ENCODE results near the gene CPN2. TPM values are rescaled to one million over a fixed set of nuclear protein-coding genes. Genes with fewer than 3 reads are reported as not detected.

CPN2 gene
- total and polyA plus RNA-seq, 3 donors from 2014 or later: 0.36 to 1.4 (median 1.1) TPM

DNA sequence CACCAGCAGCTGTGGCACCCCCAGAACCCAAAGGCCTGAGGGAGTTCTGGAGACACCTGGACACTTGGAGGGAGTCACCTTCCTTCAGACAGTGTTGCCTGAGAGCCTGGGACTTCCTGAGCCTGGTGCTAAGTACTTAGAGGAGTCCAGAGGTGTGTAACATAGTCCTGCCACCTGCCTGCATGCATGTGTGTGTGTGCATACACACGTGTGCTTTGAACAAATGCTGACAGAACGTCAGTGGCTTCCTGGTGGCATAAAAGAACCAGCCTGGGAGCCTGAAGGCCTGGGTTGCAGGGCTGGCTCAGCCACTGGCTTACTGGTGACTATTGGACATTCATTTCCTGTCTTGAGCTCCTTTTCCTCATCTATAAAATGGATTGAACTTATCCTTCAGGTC is 3.2 kb upstream of the CPN2 start:
- TF ChIP-seq, protein P1, sequence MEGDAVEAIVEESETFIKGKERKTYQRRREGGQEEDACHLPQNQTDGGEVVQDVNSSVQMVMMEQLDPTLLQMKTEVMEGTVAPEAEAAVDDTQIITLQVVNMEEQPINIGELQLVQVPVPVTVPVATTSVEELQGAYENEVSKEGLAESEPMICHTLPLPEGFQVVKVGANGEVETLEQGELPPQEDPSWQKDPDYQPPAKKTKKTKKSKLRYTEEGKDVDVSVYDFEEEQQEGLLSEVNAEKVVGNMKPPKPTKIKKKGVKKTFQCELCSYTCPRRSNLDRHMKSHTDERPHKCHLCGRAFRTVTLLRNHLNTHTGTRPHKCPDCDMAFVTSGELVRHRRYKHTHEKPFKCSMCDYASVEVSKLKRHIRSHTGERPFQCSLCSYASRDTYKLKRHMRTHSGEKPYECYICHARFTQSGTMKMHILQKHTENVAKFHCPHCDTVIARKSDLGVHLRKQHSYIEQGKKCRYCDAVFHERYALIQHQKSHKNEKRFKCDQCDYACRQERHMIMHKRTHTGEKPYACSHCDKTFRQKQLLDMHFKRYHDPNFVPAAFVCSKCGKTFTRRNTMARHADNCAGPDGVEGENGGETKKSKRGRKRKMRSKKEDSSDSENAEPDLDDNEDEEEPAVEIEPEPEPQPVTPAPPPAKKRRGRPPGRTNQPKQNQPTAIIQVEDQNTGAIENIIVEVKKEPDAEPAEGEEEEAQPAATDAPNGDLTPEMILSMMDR (IDR thresholded peaks at IDR 0.05): no peak
- TF ChIP-seq POLR2A (IDR thresholded peaks at IDR 0.05): no peak
- Histone ChIP-seq H3K36me3 (ENCODE audit: low read depth, missing control alignments) (no peaks in the 10 kb centered on the region), H3K9me3 (no peaks in the 10 kb centered on the region), H3K27ac (no peak overlapping the region), H3K4me3 (no peak overlapping the region), H3K4me1 (peaks cover 10% of the 10 kb centered on the region), H3K27me3 (no peaks in the 10 kb centered on the region)
- no peak for DNase-seq
- intact Hi-C loops (cut with DNase I; ENCODE audit: low total_unique reads): no loop called here
- 63 to 82% methylated on average over 2 of the region's 2 CpGs for WGBS, 2 donors

DNA sequence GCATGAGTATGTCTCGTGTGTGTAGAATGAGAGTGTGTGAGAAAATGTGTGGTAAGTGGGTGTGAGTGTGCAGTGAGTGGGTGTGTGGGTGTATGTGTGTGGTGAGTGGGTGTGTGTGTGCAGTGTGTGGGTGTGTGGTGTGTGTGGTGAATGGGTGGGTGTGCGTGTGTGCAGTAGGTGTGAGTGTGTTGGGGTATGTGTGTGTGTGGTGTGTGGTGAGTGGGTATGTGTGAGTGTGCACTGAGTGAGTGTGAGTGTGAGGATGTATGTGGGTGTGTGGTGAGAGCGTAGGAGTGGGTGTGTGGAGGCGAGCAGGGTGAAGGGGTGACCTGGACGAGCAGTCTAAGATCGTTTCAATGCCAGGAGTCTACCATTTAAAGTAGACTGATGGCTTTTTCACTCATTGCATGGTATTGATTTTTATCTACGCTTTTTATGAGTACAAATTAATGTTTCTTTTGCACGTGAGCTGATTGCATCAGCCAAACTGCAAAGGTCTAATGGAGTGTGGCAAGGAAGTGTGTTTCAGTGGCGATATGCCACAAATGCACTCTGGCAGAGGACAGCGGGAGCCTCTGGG is 1.6 kb upstream of the CPN2 start:
- Histone ChIP-seq H3K27ac (no peak overlapping the region), H3K27me3 (no peaks in the 10 kb centered on the region), H3K4me1 (peaks cover 10% of the 10 kb centered on the region), H3K9me3 (no peaks in the 10 kb centered on the region), H3K4me3 (no peak overlapping the region), H3K36me3 (ENCODE audit: low read depth, missing control alignments) (no peaks in the 10 kb centered on the region)
- intact Hi-C loops (cut with DNase I; ENCODE audit: low total_unique reads): no loop called here
- TF ChIP-seq, protein P1 (IDR thresholded peaks at IDR 0.05): no peak
- TF ChIP-seq POLR2A (IDR thresholded peaks at IDR 0.05): no peak
- 70 to 73% methylated on average over 10 of the region's 10 CpGs for WGBS, 2 donors
- DNase-seq: no peak

DNA sequence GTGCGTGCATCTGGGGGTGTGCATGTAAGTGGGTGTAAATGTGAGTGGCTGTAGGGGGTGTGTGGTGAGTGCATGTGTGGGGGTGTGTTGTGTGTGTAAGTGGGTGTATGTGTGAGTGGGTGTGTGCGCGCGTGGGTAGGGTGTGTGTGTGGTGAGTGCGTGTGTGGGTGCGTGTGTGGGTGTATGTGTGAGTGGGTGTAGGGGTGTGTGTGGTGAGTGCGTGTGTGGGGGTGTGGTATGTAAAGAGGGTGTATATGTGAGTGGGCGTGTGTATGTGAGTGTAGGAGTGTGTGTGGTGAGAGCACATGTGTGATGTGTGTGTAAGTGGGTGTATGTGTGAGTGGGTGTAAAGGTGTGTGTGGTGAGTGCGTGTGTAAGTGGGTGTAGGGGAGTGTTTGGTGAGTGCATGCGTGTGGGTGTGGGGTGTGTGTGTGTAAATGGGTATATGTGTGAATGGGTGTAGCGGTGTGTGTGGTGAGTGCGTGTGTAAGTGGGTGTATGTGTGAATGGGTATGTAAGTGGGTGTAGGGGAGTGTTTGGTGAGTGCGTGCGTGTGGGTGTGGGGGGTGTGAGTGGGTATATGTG is 916 bp upstream of the CPN2 start:
- Histone ChIP-seq H3K4me3 (no peak overlapping the region), H3K36me3 (ENCODE audit: low read depth, missing control alignments) (no peaks in the 10 kb centered on the region), H3K27me3 (no peaks in the 10 kb centered on the region), H3K27ac (no peak overlapping the region), H3K9me3 (no peaks in the 10 kb centered on the region), H3K4me1 (peaks cover 10% of the 10 kb centered on the region)
- 75 to 77% methylated on average over 14 of the region's 14 CpGs for WGBS, 2 donors
- intact Hi-C loops (cut with DNase I; ENCODE audit: low total_unique reads): no loop called here
- DNase-seq: no peak
- TF ChIP-seq, protein P1 (IDR thresholded peaks at IDR 0.05): no peak
- TF ChIP-seq POLR2A (IDR thresholded peaks at IDR 0.05): no peak

DNA sequence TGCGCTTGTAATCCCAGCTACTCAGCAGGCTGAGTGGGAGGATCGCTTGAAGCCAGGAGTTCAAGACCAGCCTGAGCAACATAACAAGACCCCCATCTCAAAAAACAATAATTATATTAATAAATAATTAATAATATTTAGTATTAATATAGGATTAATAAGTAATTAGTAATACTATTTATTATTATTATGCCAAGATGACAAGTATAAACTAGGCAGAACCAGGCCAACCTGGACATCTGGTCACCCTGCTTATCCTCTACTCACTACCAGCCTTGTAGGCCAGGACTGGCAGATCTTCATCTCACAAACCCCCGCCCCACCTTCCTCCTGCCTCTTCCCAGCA is 429 bp downstream of the CPN2 start:
- intact Hi-C loops (cut with DNase I; ENCODE audit: low total_unique reads): no loop called here
- Histone ChIP-seq H3K9me3 (no peaks in the 10 kb centered on the region), H3K4me1 (peaks cover 4% of the 10 kb centered on the region), H3K27me3 (no peaks in the 10 kb centered on the region), H3K4me3 (no peak overlapping the region), H3K36me3 (ENCODE audit: low read depth, missing control alignments) (no peaks in the 10 kb centered on the region), H3K27ac (no peak overlapping the region)
- no peak for TF ChIP-seq POLR2A (IDR thresholded peaks at IDR 0.05)
- TF ChIP-seq, protein P1 (IDR thresholded peaks at IDR 0.05): no peak
- WGBS, 2 donors: 75 to 76% methylated on average over 3 of the region's 3 CpGs
- DNase-seq: no peak

DNA sequence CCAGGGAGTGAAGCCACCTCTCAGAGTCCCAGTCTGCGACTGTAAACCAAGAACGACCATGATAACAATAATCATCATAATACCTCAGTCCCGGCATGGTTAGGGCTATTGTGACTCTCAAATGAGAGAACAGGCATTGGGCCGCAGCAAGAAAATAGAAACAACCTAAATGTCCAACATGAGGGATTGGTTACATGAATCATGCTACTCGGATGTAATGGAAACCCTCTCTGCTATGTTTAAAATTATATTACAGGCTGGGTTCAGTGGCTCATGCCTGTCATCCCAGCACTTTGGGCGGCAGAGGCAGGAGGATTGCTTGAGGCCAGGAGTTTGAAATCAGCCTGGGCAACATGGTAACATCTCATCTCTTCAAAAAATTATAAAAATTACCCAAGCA is 2.8 kb downstream of the CPN2 start:
- no peaks in the 10 kb centered on the region for H3K4me1 ChIP-seq
- no peak for TF ChIP-seq POLR2A (IDR thresholded peaks at IDR 0.05)
- TF ChIP-seq, protein P1 (IDR thresholded peaks at IDR 0.05): no peak
- 85 to 86% methylated on average over 6 of the region's 6 CpGs for WGBS, 2 donors
- H3K27ac ChIP-seq: no peak overlapping the region
- H3K27me3 ChIP-seq: no peaks in the 10 kb centered on the region
- H3K4me3 ChIP-seq: no peak overlapping the region
- no peak for DNase-seq
- no peaks in the 10 kb centered on the region for H3K9me3 ChIP-seq
- intact Hi-C loops (cut with DNase I; ENCODE audit: low total_unique reads): loop anchor here (10.0 kb wide), 1 partner anchor 256 kb away; no protein-coding TSS in a partner anchor
- no peaks in the 10 kb centered on the region for H3K36me3 ChIP-seq (ENCODE audit: low read depth, missing control alignments)

All from testis (tissue), 3 donors.